Ishikawa (cell line): Measurements from ENCODE around the gene DTNBP1.

Source experiments
- CEBPB ChIP-seq: IDR thresholded peaks from 2 replicates; pipeline ENCODE4 v1.6.1; 2012
- CREB1 ChIP-seq: IDR thresholded peaks from 2 replicates; pipeline ENCODE4 v1.6.1; 2012; ENCODE audit warnings: low read depth
- EGR1 ChIP-seq: IDR thresholded peaks from 2 replicates; pipeline ENCODE4 v1.6.1; 2012
- EP300 ChIP-seq: IDR thresholded peaks from 2 replicates; pipeline ENCODE4 v1.6.1; 2012; ENCODE audit warnings: borderline replicate concordance
- FOXM1 ChIP-seq: IDR thresholded peaks from 2 replicates; pipeline ENCODE4 v1.6.1; 2012; ENCODE audit warnings: low read depth, borderline replicate concordance
- NFIC ChIP-seq: IDR thresholded peaks from 2 replicates; pipeline ENCODE4 v1.6.1; 2012
- RAD21 ChIP-seq: IDR thresholded peaks from 2 replicates; pipeline ENCODE4 v1.6.1; 2012; ENCODE audit warnings: low read depth
- TAF1 ChIP-seq: IDR thresholded peaks from 2 replicates; pipeline ENCODE4 v1.6.1; 2012; ENCODE audit warnings: low read depth, mild to moderate bottlenecking
- TCF12 ChIP-seq: IDR thresholded peaks from 2 replicates; pipeline ENCODE4 v1.6.1; 2012; ENCODE audit warnings: low read depth
- TEAD4 ChIP-seq: IDR thresholded peaks from 2 replicates; pipeline ENCODE4 v1.6.1; 2012
- YY1 ChIP-seq: IDR thresholded peaks from 2 replicates; pipeline ENCODE4 v1.6.1; 2012; ENCODE audit warnings: low read depth
- ZBTB7A ChIP-seq: IDR thresholded peaks from 2 replicates; pipeline ENCODE4 v1.6.1; 2012; ENCODE audit warnings: low read depth
- TF ChIP-seq, protein P1 (sequence below): IDR thresholded peaks from 2 replicates; pipeline ENCODE4 v1.6.1; 2012
- TF ChIP-seq, protein P2 (sequence below): IDR thresholded peaks from 2 replicates; pipeline ENCODE4 v1.6.1; 2012; ENCODE audit warnings: low read depth, mild to moderate bottlenecking
- TF ChIP-seq, protein P3 (sequence below): IDR thresholded peaks from 2 replicates; pipeline ENCODE4 v1.6.1; 2012

Gene DTNBP1

DNA sequence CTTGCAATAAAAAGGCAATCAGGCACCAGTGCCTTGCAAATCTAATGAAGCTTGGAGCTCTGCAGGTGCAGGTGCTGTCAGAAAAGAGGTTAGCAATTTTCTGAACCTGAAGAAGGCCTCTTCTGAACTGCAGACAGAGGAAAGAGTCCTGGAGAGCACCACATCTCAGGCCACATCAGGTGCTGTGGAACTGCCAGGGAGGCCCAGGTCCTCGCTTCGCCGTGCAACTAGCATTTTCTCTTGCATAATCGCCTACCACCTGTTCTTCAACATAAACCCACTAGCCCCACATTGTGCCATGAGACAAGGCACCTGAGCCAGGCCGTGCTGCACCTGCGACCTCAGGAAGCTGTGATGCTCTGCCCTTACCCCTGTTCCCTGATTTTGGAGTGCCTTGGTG lies 187.6 kb downstream of the DTNBP1 start:
- TF ChIP-seq ZBTB7A (no peak), FOXM1 (no peak), EP300 (no peak), RAD21 (no peak), CEBPB (no peak), TAF1 (no peak), CREB1 (no peak), YY1 (no peak), NFIC (no peak), TCF12 (no peak), EGR1 (no peak)
- TF ChIP-seq, protein P1, sequence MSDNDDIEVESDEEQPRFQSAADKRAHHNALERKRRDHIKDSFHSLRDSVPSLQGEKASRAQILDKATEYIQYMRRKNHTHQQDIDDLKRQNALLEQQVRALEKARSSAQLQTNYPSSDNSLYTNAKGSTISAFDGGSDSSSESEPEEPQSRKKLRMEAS: no peak
- TF ChIP-seq, protein P2, sequence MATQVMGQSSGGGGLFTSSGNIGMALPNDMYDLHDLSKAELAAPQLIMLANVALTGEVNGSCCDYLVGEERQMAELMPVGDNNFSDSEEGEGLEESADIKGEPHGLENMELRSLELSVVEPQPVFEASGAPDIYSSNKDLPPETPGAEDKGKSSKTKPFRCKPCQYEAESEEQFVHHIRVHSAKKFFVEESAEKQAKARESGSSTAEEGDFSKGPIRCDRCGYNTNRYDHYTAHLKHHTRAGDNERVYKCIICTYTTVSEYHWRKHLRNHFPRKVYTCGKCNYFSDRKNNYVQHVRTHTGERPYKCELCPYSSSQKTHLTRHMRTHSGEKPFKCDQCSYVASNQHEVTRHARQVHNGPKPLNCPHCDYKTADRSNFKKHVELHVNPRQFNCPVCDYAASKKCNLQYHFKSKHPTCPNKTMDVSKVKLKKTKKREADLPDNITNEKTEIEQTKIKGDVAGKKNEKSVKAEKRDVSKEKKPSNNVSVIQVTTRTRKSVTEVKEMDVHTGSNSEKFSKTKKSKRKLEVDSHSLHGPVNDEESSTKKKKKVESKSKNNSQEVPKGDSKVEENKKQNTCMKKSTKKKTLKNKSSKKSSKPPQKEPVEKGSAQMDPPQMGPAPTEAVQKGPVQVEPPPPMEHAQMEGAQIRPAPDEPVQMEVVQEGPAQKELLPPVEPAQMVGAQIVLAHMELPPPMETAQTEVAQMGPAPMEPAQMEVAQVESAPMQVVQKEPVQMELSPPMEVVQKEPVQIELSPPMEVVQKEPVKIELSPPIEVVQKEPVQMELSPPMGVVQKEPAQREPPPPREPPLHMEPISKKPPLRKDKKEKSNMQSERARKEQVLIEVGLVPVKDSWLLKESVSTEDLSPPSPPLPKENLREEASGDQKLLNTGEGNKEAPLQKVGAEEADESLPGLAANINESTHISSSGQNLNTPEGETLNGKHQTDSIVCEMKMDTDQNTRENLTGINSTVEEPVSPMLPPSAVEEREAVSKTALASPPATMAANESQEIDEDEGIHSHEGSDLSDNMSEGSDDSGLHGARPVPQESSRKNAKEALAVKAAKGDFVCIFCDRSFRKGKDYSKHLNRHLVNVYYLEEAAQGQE: no peak
- TF ChIP-seq, protein P3, sequence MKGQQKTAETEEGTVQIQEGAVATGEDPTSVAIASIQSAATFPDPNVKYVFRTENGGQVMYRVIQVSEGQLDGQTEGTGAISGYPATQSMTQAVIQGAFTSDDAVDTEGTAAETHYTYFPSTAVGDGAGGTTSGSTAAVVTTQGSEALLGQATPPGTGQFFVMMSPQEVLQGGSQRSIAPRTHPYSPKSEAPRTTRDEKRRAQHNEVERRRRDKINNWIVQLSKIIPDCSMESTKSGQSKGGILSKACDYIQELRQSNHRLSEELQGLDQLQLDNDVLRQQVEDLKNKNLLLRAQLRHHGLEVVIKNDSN: no peak

DNA sequence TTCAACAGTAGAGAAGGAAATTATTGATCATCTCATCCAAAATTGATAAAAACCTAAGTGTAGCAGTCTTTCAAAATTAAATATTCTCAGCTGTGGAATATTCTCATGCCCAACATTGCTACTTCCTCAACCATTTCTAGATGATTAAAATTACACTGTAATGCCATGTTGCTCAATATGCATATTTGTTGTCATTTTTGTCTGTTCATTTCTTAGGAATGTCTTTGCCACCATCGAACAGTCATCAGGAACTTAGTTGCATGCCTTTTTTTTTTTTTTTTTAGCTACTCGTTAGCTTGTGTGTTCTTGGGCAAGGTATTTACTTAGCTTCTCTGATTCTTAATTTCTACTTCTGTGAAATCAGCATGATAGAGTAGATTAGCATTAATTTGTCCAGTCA lies 188.6 kb downstream of the DTNBP1 start:
- TF ChIP-seq FOXM1: no peak
- no peak for TF ChIP-seq EGR1
- TF ChIP-seq, protein P2: no peak
- no peak for TF ChIP-seq CREB1
- TF ChIP-seq, protein P1: no peak
- no peak for TF ChIP-seq YY1
- TF ChIP-seq TEAD4: no peak
- no peak for TF ChIP-seq TAF1
- no peak for TF ChIP-seq NFIC
- no peak for TF ChIP-seq ZBTB7A
- TF ChIP-seq CEBPB: no peak
- no peak for TF ChIP-seq RAD21
- TF ChIP-seq, protein P3: no peak
- TF ChIP-seq EP300: no peak
- TF ChIP-seq TCF12: no peak

DNA sequence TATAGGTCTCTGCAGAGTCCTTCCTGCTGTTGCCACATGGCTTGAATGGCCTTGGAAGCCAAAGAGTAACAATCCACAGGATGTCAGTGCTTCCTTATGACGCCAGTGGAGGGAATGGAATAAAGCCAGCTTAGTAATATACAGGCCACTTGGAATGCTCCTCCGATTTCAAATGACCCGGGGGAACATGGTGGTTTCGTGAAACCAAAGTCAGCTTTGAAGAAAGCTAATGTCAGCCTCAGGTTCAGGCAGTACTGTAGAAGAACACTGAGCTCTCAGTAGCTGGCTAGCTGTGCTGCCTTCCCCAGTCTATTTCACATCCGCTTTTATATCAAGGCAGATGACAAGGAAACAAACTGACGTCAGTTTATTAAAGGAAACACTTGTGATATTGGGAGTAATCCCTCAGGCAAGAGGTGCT lies 189.1 kb downstream of the DTNBP1 start:
- no peak for TF ChIP-seq CEBPB

DNA sequence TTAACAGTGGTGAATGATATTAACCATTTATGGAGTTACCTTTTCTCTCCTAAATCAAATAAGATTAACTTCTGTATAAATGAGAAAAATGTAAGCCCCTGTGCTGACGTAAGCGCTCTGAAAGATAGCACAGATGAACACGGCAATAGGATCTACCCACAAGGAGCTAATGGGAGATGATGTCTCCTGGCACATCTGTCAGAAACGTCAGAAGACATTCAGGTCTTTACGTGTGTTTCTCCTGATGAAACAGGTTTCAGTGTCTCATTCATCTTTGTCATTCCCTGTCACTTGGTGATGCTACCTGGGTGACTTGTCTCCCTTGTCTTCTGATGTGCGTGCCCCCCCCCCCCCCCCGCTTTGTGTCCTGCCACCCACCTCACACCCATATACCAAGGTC lies 189.7 kb downstream of the DTNBP1 start:
- no peak for TF ChIP-seq EGR1
- TF ChIP-seq TEAD4: no peak
- TF ChIP-seq, protein P1: no peak
- no peak for TF ChIP-seq RAD21
- TF ChIP-seq, protein P2: no peak
- TF ChIP-seq FOXM1: no peak
- no peak for TF ChIP-seq NFIC
- no peak for TF ChIP-seq EP300
- no peak for TF ChIP-seq TAF1
- TF ChIP-seq, protein P3: no peak
- no peak for TF ChIP-seq TCF12
- TF ChIP-seq CREB1: no peak
- TF ChIP-seq YY1: no peak
